NCI-H2196 (cell line): ENCODE data around the gene TNNT1.
"Not testable (repeated sequence)": the region's sequence is repeated elsewhere in the genome, so short reads cannot be mapped to it uniquely, and the experiment has no call there.

Experiments used
- DNase-seq: peaks from one replicate; lab custom pipeline; 2025; ENCODE audit not compliant: unreplicated experiment; lab: John Stamatoyannopoulos, UW

Gene TNNT1

GRCh38 chr19:55171440-55171839 is 22.4 kb upstream of the TNNT1 start:
- no peak for DNase-seq

DNA sequence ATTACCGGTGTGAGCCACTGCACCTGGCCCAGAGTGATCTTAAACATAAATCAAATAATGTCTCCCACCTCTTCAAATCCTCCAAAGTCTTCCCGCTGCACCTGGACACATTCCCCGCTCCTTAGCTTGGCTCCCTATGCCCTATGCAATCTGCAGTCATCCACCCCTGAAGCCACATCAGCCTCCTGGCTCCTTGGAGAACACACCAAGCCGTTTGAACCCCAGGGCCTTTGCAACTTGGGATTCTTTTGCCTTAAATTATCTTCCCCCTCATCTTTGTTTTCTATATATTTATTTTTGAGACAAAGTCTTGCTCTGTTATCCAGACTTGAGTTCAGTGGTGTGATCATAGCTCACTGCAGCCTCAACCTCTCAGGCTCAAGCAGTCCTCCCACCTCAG is 20.1 kb upstream of the TNNT1 start:
- no peak for DNase-seq

DNA sequence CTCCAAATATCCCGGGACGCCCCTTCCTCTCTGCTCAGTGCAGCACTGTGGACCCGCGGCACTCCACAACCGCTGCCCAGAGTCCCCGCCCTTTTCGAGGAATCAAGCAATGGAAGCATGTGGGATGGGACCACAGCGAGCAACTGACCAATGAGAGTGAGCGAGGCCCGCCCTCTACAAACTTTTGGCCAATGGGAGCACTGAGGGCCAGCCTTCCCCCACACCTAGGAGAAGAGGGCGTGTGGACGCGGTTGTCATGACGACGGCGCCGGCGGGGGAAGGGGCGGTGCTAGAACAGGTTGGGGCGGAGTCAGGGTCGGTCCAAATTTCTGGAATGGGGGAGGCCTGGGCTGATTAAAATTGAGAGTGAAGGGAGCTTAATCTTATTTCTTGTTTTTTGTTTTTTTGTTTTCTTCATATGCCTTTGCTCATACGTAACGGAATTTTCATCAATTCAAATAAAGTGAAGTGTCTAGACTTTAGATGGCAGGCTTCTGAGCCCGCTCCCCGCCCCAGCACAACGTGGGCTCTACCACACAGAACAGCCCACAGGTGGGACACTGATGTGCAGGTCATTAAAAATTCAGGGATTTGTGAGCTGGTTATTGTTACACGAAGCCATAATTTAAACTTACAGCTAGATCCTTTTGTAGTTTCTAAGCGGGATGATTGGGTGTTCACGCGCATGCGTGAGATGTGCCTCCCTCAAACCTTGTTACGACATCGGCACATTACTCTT is 17.7 kb upstream of the TNNT1 start, which contains the start of gene DNAAF3:
TSS of gene DNAAF3 (minus strand) at position 84 of the 739 bp plus-strand sequence. CDS start 200 bp downstream, outside the sequence.
- DNase-seq = peak; percentile 97

- peak; percentile 80 for DNase-seq
Measured at GRCh38 chr19:55165952-55166529, 17.0 kb upstream of the TNNT1 start.

DNA sequence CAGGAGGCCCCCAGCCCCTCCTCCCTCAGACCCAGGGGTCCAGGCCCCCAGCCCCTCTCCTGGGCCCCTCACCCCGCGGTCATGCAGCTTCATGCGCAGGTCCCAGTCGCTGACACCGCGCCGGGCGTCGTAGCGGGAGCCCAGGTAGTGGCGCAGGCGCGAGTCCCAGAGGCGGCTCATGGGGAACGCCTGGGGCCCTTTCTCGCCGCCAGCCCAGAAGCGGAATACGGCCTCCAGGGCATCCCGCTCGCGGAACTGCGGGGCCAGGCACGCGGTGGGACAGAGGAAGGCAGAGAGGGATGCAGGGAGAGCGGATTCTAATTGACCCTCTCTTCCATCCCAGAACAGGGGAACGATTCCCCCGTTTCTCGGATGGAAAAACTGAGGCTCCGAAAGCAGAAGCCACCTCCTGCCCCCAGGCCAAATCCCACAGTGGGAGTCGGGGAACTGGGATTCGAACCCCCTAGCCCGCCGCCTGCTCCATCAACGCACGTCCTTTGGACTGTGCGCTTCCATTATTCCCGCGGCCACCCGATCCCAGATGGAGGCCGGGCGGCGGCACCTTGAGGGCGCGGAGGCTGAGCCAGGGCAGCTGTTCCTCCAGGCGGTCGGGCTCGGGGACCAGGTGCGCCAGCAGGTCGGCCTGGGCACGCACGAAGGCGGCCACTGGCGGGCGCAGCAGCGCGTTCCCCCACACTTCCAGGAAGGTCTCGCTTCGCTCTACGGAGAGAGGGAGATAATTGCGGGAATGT is 12.7 kb upstream of the TNNT1 start:
- DNase-seq = no peak

GRCh38 chr19:55160986-55161365 is 12.0 kb upstream of the TNNT1 start:
- DNase-seq = no peak

- peak; percentile 98 for DNase-seq
Measured at GRCh38 chr19:55160128-55160985, 11.4 kb upstream of the TNNT1 start.

DNA sequence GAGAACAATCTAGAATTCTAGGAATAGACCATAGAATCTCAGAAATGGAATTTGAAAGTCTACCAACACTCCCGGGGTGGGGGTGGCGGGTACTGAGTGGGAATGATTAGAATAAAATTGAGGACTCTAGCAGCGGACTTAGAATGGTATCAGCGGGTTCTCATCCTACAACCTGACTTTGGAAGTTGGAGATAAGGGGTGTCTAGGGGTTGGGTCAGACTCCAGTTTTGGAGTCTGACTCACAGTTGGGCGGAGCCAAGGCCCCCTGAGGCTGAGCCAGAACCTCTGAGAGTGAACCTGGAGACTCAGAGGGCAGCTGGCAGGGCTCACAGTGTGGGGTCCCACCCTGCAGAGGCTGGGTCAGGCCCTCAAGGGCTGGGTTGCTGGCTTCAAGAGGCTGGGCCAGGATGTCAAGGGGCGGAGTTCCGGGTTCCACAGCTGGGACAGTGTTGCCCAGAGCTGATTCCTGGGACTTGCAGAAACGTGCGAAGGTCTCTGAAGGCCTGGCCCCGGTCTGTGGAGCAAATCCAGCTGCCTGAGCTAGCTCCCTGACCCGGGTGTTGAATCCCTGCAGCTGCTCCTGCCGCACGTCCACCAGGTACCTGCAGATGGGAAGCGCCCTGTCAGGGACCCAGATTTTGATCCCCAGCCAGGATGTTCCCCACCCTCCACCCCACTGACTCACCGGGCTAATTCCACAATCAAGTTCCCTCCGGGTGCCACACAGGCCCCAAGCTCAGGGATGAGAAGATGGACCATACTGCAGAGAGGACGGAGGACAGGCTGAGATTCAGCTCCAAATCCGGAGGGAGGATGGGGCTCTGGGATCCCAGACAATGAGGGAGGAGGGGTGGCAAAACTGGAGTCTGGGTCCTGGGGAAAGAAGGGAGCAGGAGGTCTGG is 10.1 kb upstream of the TNNT1 start:
- DNase-seq = no peak

GRCh38 chr19:55158423-55158822 is 9.4 kb upstream of the TNNT1 start:
- no peak for DNase-seq

DNA sequence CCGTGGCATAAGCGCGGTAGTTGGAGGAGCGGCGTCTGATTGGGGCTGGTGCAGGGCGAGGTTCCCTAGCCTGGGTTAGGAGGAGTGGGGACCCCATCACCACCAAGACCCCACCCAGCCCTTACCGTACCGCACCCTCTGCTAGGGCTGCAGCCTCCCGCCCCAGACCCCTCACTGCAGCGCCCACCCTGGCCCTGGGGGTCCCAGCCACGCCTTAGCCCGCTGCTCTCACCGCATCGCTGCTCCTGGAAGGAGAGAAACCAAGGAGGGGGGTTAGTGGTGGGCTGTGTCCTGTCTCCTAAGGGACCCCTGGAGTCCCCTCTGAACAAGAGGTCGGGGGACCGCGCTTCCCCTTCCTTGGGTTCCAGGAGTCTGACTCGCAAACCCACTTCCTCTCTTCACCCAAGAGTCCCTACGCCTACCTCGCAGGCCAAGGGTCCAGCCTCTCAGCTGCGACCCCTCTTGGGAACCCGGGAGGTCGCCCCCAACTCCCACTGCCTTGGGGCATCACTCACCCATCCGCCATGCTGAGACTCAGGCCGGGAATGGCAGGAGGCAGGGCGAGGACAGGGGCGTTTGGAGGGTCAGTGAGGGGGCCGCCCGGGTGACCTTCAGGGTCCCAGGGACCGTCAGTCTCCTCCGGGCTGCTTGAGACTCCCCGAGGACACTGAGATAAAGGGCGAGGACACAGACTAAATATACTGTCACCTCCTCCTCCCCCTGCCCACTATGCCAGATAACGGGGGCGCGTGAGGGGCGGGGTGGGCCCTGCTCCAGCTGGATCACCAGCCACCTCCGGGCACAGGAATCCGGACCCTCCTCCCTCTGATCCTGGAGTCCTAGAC is 8.3 kb upstream of the TNNT1 start, which contains the start of gene TNNI3:
TSS of gene TNNI3 (minus strand) at position 669 of the 845 bp plus-strand sequence. CDS start at position 526, 143 bp downstream.
- no peak for DNase-seq

DNA sequence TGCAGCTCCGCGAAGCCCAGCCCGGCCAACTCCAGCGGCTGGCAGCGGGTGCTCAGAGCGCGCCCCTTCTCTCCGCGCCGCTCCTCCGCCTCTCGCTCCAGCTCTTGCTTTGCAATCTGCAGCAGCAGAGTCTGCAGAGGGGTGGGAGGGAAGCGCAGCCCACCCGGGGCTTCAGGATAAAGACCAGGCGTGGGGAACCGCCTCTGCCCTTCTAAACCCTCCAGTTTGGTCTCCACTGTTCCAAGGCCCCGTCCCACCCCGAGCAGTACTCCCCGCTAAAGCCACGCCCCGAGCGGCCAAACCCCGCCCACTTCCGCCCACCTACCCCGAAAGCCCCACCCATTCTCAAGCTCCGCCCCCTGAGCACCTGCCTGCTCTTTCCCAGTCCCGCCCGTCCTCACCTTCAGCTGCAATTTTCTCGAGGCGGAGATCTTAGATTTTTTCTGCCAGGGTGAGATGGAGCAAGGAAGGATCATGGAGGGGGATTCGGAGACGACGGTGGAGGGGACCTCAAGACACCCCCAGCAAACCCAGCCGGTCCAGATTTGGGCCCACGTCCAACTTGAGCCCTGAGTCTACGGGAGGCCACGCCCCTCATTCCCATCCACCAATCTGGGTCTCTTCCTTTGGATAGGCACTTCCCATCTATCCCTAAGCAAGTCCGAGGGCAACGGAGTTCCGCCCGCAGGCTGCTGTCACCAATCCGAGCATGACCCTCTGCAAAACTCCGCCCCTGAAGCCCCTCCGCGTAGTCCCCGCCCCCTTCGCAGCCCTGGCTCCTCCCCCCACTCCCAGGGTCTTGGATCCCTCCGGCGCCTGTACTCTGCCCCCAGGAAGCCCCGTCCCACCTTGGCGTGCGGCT is 7.4 kb upstream of the TNNT1 start:
- DNase-seq = peak; percentile 92

DNA sequence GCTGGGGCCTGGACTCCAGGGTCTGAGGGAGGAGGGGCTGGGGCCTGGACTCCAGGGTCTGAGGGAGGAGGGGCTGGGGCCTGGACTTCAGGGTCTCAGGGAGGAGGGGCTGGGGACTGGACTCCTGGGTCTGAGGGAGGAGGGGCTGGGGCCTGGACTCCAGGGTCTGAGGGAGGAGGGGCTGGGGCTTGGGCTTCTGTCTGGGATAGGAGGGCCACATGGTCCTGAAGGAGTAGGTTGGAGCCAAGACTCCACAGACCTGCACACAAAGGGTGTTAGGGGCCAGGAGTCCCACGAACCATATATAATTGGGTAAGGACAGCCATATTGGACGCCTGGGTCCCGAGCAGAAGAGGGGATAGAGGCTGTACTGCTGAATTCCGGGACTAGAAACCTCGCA is 6.8 kb upstream of the TNNT1 start:
- DNase-seq = not testable (repeated sequence)

GRCh38 chr19:55153652-55154264 is 4.8 kb upstream of the TNNT1 start:
- DNase-seq = no peak

DNA sequence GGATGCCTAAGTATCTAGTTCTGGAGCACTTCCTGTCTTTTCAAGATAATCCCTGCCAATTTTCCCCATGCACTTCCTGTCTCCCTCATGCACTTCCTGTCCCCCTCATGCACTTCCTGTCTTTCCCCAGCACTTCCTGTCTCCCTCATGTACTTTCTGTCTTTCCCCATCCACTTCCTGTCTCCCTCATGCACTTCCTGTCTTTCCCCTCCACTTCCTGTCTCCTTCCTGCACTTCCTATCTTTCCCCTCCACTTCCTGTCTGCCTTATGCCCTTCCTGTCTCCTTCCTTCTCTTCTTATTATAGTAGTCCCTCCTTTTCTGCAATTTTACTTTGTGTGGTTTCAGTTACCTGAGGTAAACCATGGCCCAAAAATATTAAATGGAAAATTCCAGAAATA is 3.0 kb upstream of the TNNT1 start:
- DNase-seq = no peak

- DNase-seq = peak; percentile 37
Measured at GRCh38 chr19:55147545-55148251, 1.3 kb downstream of the TNNT1 start.

- peak; percentile 85 for DNase-seq
Measured at GRCh38 chr19:55146705-55147273, 2.2 kb downstream of the TNNT1 start.
